Smooth muscle cell (in vitro differentiated cells): ENCODE data around the gene TAF13. TPM values are rescaled to one million over a fixed set of nuclear protein-coding genes. Genes with fewer than 3 reads are reported as not detected.

Experiments used
- DNase-seq: peaks from one replicate; lab custom pipeline; 2025; ENCODE audit not compliant: unreplicated experiment; lab: John Stamatoyannopoulos, UW
- H2AFZ ChIP-seq: fragments of 200-600 bp; sonication (generic); 2 replicates; pipeline ENCODE4 v1.6.0; 2016; ENCODE audit warnings: antibody characterized with exemption, low read depth, mild to moderate bottlenecking
- H3F3A ChIP-seq: fragments of 200-600 bp; sonication (generic); 2 replicates; pipeline ENCODE4 v1.6.0; 2017; ENCODE audit warnings: antibody characterized with exemption, low read depth
- H3K27ac ChIP-seq: fragments of 200-600 bp; sonication (generic); 2 replicates; pipeline ENCODE4 v1.5.1; 2016; ENCODE audit warnings: low read depth, mild to moderate bottlenecking
- H3K27me3 ChIP-seq: fragments of 200-600 bp; sonication (generic); 2 replicates; pipeline ENCODE4 v1.6.1; 2016; ENCODE audit warnings: low read depth, mild to moderate bottlenecking
- H3K36me3 ChIP-seq: fragments of 200-600 bp; sonication (generic); 2 replicates; pipeline ENCODE4 v1.5.1; 2016; ENCODE audit warnings: low read depth
- H3K4me1 ChIP-seq: fragments of 200-600 bp; sonication (generic); 2 replicates; pipeline ENCODE4 v1.5.1; 2016; ENCODE audit warnings: low read depth
- H3K4me2 ChIP-seq: fragments of 200-600 bp; sonication (generic); 2 replicates; pipeline ENCODE4 v1.6.0; 2016; ENCODE audit warnings: mild to moderate bottlenecking
- H3K4me3 ChIP-seq: fragments of 200-600 bp; sonication (generic); 2 replicates; pipeline ENCODE4 v1.5.1; 2016; ENCODE audit warnings: mild to moderate bottlenecking
- H3K79me2 ChIP-seq: fragments of 200-600 bp; sonication (generic); 2 replicates; pipeline ENCODE4 v1.6.0; 2016; ENCODE audit warnings: low read depth, mild to moderate bottlenecking
- H3K9ac ChIP-seq: fragments of 200-600 bp; sonication (generic); 2 replicates; pipeline ENCODE4 v1.6.0; 2016; ENCODE audit warnings: low read depth
- H3K9me3 ChIP-seq: fragments of 200-600 bp; sonication (generic); replicated peaks from 2 replicates; pipeline ENCODE4 v1.5.1; 2016; ENCODE audit warnings: low read depth
- H4K20me1 ChIP-seq: fragments of 200-600 bp; sonication (generic); 2 replicates; pipeline ENCODE4 v1.6.0; 2016; ENCODE audit warnings: low read depth
- CTCF ChIP-seq: fragments of 200-600 bp; sonication (generic); IDR thresholded peaks from 2 replicates; pipeline ENCODE4 v1.5.1; 2017; ENCODE audit warnings: borderline replicate concordance, mild to moderate bottlenecking, antibody characterized with exemption; ENCODE audit not compliant: insufficient read depth, poor library complexity, severe bottlenecking
- WGBS: methylation state at CpG from one replicate; pipeline ENCODE4 v1.1.7; 2016; ENCODE audit warnings: low lambda C conversion rate; 5-methylcytosine and 5-hydroxymethylcytosine counted together
- polyA plus RNA-seq: library from polyadenylated mRNA; unstranded; fragments of >200 nt; fragmentation: Nextera tagmentation; extraction: Ambion mirVana; gene quantifications from 2 replicates; pipeline ENCODE4 v1.2.1, GENCODE V29; 2016
- total RNA-seq: library from RNA; depleted of rRNA; stranded (reverse); fragments of >200 nt; gene quantifications from 2 replicates; pipeline ENCODE4 v1.2.3, GENCODE V29; 2014

TAF13 gene
- total and polyA plus RNA-seq, 2 experiments from 2014 or later: 30.1 to 110 TPM

GRCh38 chr1:109091078-109091838 is 15.5 kb upstream of the TAF13 start:
- Histone ChIP-seq H3K4me1 (peaks cover 13% of the 10 kb centered on the region), H4K20me1 (peaks cover under 1% of the 10 kb centered on the region), H3K79me2 (peaks cover 38% of the 10 kb centered on the region), H3K4me2 (peak overlapping the region; percentile 95), H3K4me3 (peak overlapping the region; percentile 91), H3K27ac (peak overlapping the region; percentile 93), H3K27me3 (no peaks in the 10 kb centered on the region), H3K36me3 (peaks cover 7% of the 10 kb centered on the region), H2AFZ (peak overlapping the region; percentile 93), H3K9me3 (no peaks in the 10 kb centered on the region), H3K9ac (peak overlapping the region; percentile 96), H3F3A (peaks cover 18% of the 10 kb centered on the region)
- TF ChIP-seq CTCF: no peak
- WGBS: 6% methylated on average over 13 of the region's 13 CpGs
- DNase-seq: no peak

GRCh38 chr1:109090196-109091077 is 14.6 kb upstream of the TAF13 start, which contains the start of gene TMEM167B:
Gene TMEM167B (plus strand): TSS chr1:109090764. CDS start chr1:109090873, 109 bp downstream.
- Histone ChIP-seq H3K4me3 (peak within 1 kb of the TSS; percentile 91), H3K27ac (peak within 1 kb of the TSS; percentile 93), H4K20me1 (no peaks in the 10 kb centered on the region), H3K36me3 (peaks cover 7% of the 10 kb centered on the region), H3K27me3 (no peaks in the 10 kb centered on the region), H3K4me1 (peaks cover 13% of the 10 kb centered on the region), H2AFZ (peak within 1 kb of the TSS; percentile 93), H3K9me3 (no peaks in the 10 kb centered on the region), H3K79me2 (peaks cover 38% of the 10 kb centered on the region), H3K4me2 (peak within 1 kb of the TSS; percentile 95), H3K9ac (peak within 1 kb of the TSS; percentile 96), H3F3A (peaks cover 11% of the 10 kb centered on the region)
- WGBS: 15% methylated on average over 55 of the region's 67 CpGs
- TF ChIP-seq CTCF: no peak
- DNase-seq: peak; percentile 51

DNA sequence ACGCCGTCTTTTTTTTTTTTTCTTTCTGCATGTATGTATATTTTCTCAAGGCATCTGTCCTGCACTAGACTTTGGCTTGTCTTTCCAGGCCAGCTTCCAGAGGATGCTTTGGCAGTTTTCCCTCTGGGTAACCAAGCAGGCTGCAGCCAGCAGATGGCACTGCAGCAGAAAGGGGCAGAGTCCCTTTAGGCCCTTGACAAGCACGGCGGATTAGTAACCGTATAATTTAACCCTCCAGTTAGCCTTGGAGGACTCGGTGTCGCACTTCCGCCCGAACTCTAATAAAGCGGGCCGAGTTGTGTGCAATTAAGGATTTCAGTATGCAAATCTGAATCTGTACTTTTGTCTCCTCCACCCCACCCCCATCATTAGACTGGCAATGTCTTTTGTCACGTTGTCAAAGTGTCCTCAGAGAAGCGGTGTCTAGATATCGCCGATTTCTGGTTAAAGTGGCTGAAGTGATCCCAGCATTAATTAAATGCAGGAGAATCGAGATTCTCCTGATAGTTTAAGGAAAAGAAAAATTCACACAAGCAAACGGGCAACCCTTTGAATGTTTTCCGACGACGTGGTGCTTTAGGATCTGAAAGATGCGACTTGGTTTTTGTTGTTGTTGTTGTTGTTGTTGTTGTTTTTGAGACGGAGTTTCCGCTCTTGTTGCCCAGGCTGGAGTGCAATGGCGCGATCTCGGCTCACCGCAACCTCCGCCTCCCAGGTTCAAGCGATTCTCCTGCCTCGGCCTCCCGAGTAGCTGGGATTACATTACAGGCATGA is 13.6 kb upstream of the TAF13 start:
- peaks cover 34% of the 10 kb centered on the region for H3K79me2 ChIP-seq
- H3K27ac ChIP-seq: peak overlapping the region; percentile 93
- H3K4me1 ChIP-seq: peaks cover 13% of the 10 kb centered on the region
- peak; percentile 39 for TF ChIP-seq CTCF
- H3K9me3 ChIP-seq: no peaks in the 10 kb centered on the region
- peak overlapping the region; percentile 91 for H3K4me3 ChIP-seq
- H3F3A ChIP-seq: peaks cover 11% of the 10 kb centered on the region
- H3K4me2 ChIP-seq: peak overlapping the region; percentile 95
- no peak overlapping the region for H2AFZ ChIP-seq
- 75% methylated on average over 31 of the region's 31 CpGs for WGBS
- no peak for DNase-seq
- no peaks in the 10 kb centered on the region for H4K20me1 ChIP-seq
- H3K36me3 ChIP-seq: peaks cover 3% of the 10 kb centered on the region
- H3K27me3 ChIP-seq: no peaks in the 10 kb centered on the region
- H3K9ac ChIP-seq: no peak overlapping the region
